DMS153 (cell line): Measurements from ENCODE around the gene RAP1GAP2.

Experiments used
- DNase-seq: peaks from one replicate; lab custom pipeline; 2025; lab: John Stamatoyannopoulos, UW

RAP1GAP2 gene

GRCh38 chr17:2947588-2947950 lies 151.3 kb downstream of the RAP1GAP2 start:
- DNase-seq: no peak

- DNase-seq: no peak
These were observed 151.8 kb downstream of the RAP1GAP2 start for GRCh38 chr17:2947996-2948550.

GRCh38 chr17:2948721-2949468 lies 152.7 kb downstream of the RAP1GAP2 start:
- no peak for DNase-seq

GRCh38 chr17:2949469-2950044 lies 153.3 kb downstream of the RAP1GAP2 start:
- DNase-seq: no peak

- no peak for DNase-seq
These were observed 154.6 kb downstream of the RAP1GAP2 start for GRCh38 chr17:2950846-2951245.

- DNase-seq: no peak
These were observed 156.1 kb downstream of the RAP1GAP2 start for GRCh38 chr17:2952174-2952845.

- DNase-seq: peak; percentile 40
These were observed 158.7 kb downstream of the RAP1GAP2 start for GRCh38 chr17:2954898-2955445.

GRCh38 chr17:2955931-2956582 lies 159.8 kb downstream of the RAP1GAP2 start:
- no peak for DNase-seq

- DNase-seq: no peak
These were observed 161.5 kb downstream of the RAP1GAP2 start for GRCh38 chr17:2957631-2958286.

- DNase-seq: no peak
These were observed 162.5 kb downstream of the RAP1GAP2 start for GRCh38 chr17:2958706-2959222.

GRCh38 chr17:2959371-2960130 lies 163.3 kb downstream of the RAP1GAP2 start:
- no peak for DNase-seq

- no peak for DNase-seq
These were observed 165.2 kb downstream of the RAP1GAP2 start for GRCh38 chr17:2961446-2961845.

GRCh38 chr17:2962236-2962635 lies 166.0 kb downstream of the RAP1GAP2 start:
- DNase-seq: no peak

GRCh38 chr17:2962729-2963128 lies 166.5 kb downstream of the RAP1GAP2 start:
- DNase-seq: no peak

- DNase-seq: no peak
These were observed 167.2 kb downstream of the RAP1GAP2 start for GRCh38 chr17:2963332-2964027.

GRCh38 chr17:2964028-2964356 lies 167.8 kb downstream of the RAP1GAP2 start:
- DNase-seq: no peak

GRCh38 chr17:2964370-2964769 lies 168.1 kb downstream of the RAP1GAP2 start:
- DNase-seq: no peak

- DNase-seq: no peak
These were observed 168.6 kb downstream of the RAP1GAP2 start for GRCh38 chr17:2964831-2965230.

- DNase-seq: no peak
These were observed 169.7 kb downstream of the RAP1GAP2 start for GRCh38 chr17:2965621-2966595.
